Fibroblast of skin of abdomen (primary cell): ENCODE data around the gene PRKN.
A peak's percentile ranks its signal among the peaks of the same experiment; 100 is the strongest.
"Not testable (repeated sequence)": the region's sequence is repeated elsewhere in the genome, so short reads cannot be mapped to it uniquely, and the experiment has no call there.

Experiments
- DNase-seq: peaks from one replicate; pipeline ENCODE4 v3.0.0-alpha.2; 2013

The PRKN gene

DNA sequence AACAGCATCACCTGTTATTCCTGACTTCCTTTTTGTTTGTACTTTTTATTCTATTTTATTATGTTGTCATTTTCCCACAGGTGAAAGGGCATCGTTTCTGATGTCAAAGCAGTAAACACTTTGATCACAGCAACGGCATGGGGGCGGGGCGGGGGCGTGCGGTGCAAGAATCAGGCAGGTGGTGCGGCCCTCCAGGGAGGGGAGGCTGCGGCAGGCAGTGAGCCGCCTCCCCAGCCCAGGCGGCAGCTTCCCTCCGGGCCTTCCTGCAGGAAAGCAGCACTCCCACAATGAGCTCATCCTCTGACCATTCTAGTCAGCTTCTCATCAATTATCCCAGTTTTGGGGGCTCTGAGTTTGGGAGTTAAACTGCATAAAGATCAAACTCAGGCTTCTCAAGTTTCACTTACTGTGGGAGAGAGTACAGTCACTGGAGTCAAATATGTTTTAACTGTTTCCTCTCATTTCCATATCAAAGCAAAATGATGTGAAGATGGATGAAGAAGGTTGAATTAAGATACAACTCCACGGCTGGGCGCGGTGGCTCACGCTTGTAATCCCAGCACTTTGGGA lies 845.3 kb downstream of the PRKN start:
- DNase-seq: peak; percentile 12

DNA sequence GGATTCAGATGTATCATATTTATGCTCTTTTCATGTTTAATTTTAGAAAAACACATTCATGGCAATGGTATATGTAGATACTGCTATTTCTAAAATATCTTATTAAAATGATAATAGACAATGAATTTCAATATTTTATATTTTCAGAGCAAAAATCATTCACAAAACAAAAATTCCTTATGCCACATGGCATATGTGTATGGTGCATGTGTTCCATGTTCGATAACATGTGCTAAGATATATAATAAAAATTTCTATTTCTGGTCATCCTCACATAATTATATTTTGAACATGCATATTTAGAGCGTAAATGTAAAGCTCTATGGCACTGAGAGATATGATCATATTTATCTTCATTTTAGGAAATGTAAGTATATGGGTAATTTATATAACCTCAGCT lies 847.5 kb downstream of the PRKN start:
- no peak for DNase-seq

DNA sequence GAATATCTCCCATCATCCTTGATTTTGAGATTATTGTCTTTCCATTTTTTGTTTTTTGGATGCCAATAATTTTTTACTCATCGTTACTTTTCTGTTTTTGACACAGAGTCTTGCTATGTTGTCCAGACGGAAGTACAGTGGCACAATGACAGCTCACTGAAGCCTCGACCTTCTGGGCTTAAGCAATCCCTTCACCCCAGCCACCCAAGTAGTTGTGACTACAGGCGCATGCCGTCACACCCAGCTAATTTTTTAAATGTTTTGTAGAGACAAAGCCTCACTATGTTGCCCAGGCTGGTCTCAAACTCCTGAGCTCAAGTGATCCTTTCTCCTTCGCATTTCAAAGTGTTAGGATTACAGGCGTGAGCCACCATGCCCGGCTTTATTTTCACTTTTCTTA lies 851.3 kb downstream of the PRKN start:
- no peak for DNase-seq

DNA sequence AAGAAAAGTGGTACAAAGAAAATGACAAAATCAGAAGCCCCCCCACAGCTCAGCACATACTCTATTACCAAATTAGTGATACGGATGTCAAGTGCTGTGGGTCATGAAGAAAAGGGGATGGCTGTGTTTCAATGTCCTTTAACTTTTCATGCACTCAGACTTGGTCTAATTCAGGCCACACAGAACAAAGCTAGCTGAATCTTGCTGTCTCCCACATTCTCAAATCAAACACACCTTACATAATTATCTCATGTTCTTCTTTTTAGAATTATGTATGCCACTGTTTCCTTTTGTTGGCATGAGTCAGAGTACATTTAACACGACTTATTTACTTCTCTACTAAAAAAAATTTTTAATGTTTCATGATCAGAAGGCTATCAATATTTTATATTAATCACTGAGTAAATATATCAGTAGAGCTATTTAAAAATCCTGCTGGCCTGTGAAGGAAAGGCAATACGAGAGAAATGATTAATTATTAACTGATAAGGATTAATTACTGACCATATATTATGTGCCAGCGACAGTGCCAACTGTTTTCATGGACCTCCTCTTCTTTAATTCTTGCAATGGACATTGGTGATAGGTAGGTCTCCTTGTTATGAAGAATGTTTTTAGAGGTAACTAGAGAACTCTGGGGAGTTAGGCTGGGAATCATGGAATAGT lies 857.2 kb downstream of the PRKN start:
- DNase-seq: no peak

DNA sequence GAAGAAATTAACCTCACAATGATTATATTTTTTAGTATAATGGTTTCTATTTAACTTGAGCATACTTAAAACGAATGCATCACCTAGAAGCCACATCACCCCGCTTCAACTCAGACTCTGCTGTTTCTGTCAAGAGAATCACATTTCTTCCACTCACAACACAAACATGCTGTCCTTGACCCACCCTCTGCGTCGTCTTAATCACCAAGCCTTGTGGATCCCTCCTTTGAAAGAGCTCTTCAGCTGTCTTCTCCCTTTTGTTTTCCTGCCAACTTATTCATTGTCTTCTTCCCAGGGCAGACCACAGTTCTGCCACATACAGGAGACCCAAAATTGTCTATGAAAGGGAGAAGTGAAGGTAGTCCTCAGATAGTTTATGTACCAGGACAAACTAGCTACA lies 858.1 kb downstream of the PRKN start:
- no peak for DNase-seq

DNA sequence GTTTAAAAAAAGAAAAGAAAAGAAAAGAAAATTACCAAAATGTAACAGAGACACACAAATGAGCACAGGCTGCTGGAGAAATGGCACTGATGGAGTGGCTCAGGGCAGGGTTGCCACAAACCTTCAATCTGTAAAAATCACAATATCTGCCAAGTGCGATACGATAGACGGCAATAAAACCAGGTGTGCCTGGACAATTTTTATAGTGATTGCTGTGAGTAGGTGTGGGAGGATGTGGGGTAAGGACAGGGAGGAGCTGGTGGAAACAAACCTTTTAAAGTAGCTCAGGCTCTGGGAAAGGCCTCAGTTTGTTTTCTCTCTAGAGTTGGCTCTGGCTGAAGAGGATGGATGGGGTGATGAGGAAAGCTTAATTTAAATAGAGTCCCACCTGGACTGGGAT lies 861.0 kb downstream of the PRKN start:
- no peak for DNase-seq

DNA sequence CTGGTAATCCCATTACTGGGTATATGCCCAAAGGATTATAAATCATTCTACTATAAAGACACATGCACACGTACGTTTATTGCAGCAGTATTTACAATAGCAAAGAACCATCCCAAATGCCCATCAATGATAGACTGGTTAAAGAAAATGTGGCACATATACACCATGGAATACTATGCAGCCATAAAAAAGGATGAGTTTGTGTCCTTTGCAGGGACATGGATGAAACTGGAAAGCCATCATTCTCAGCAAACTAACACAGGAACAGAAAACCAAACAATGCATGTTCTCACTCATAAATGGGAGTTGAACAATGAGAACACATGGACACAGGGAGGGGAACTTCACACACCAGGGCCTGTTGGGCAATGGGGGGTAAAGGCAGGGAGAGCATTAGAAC lies 866.5 kb downstream of the PRKN start:
- DNase-seq: not testable (repeated sequence)

DNA sequence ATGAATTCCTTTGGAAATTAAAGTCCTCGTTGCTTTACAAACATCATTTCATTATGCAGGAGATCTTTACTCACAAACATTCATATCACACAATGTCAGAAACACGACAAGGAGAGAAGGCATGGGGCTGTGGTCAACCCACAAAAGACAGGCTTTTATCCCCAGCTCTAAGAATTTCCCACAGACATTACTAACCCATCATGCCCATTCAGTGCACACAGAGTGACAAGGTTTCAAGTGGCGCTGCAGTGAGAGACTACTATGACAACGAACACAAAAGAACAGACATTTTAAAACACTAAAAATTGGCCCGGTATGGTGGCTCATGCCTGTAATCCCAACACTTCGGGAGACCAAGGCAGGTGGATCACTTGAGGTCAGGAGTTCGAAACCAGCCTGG lies 873.9 kb downstream of the PRKN start:
- no peak for DNase-seq

DNA sequence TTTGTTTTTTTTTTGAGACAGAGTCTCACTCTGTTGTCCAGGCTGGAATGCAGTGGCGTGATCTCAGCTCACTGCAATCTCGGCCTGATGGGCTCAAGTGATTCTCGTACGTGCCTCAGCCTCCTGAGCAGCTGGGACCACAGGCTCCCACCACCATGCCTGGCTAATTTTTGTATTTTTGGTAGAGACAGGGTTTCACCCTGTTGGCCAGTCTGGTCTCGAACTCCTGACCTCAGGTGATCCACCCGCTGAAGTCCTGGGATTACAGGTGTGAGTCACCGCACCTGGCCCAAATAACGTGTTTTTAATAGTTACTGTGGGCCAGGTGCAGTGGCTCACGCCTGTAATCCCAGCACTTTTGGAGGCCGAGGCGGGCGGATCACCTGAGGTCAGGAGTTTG lies 876.1 kb downstream of the PRKN start:
- not testable (repeated sequence) for DNase-seq

DNA sequence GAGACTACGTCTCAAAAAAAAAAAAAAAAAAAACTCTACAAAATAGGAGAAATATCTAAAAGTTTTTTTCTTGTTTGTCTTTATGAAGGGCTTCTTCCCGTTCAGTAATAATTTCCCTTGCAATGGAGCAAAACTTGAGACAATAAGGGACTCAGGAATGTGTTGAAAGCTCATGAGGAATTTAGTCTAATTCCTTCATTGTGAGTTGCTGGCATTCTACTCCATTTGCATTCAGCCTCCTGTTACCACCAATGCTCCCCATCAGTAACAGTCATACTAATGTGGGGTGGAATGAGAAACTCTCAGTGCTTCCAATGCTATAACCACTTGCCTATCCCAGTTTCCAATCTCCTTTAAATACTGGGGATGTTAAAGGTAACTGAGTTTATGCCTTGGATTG lies 877.0 kb downstream of the PRKN start:
- DNase-seq: peak; percentile 69

DNA sequence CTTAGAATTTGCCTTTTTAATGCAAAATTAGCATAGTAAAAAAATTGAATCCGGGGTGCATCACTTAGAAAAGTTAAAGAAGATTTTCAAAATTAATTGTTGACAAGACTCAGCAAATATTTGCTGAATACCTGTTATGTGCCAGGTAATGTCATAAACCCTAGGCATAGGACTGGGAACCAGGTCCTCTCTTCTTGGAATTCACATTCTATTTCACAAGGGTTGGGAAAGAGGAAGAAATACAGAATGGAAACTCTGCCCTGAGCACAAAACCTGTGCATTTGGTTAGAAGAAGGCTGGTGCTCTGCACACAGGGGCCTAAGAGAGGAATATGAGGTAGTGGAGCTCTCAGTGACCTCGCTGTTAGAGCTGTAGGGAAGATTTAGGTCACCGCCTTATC lies 879.9 kb downstream of the PRKN start:
- no peak for DNase-seq

DNA sequence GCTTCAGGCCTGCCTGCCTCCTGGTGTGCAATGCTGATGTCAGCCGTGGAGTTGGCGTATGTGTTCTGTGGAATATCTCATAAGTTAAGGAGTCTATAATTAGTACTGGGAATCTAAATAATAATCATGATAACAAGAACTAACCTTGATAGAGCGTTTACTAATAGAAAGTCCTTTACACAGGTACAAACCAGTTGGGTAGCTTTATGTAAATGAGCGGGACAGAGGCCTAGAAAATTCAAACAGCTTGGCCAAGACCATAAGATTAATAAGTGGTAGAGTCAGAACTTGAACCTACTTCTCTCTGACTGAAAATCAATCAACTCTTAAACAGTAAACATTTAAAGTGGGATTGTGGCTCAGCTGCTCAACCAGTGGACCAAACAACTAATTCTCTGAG lies 882.8 kb downstream of the PRKN start:
- no peak for DNase-seq

DNA sequence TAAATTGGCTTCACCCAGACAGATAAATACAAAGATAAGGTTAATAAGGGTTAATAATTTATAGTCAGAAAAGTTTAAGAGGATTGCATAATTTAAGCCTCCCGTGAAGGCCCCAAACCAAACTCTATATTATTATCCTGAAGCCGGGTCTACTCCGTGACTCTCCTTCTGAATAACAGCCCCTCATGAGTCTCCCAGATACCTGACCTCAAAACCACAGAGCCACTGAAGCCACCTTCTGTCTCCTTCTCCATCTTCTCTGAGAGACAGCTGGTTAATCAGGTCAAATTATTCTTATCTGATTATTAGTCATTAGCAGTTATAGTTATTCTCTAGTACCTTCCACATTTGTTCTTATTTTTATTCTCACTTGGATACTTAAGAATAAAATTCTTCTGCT lies 884.5 kb downstream of the PRKN start:
- no peak for DNase-seq

DNA sequence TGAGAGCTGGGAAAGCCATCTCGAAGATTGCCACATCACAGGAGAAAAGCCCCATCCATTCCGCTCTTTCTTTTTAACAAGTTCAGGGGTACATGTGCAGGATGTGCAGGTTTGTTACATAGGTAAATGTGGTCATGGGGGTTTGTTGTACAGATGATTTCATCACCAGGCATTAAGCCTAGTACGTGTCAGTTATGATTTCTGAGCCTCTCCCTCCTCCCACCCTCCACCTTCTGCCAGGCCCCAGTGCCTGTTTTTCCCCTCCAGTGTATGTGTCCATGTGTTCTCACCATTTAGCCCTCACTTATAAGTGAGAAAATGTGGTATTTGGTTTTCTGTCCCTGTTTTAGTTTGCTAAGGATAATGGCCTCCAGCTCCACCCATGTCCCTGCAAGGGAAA lies 887.2 kb downstream of the PRKN start:
- DNase-seq: no peak

DNA sequence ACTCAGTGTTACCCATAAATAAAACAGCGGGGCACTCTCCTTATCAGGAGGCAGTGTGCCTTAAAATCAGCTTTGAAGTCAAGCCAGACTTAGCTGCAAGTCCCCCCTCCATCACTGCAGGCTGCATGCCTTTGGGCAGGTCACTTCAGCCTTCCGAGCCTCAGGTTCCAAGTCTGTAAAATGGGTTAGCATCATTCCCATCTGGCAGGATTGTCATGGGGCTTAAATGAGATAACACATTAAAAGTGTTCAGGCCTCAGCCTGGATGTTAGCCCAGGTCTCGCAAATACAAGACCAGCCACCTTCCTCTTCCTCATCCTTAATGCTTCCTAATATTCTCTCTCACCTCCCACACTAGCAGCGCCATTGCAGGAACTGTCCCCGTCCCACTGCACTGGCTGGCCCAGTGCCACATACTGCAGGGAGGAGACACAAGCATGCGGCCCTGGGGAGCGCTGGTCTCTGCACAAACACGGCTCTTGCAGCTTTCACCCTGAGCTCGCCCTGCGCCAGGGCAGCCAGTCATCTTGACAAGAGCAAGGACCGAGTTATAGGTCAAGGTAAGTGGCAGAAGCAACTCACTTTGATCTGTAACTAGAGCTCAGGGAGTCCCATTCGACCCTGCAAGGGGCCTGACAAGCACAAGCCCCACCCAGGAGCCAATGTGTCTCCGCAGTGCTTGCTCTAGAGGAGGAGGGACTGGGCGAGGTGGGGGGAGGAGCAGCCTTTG lies 889.1 kb downstream of the PRKN start:
- no peak for DNase-seq

DNA sequence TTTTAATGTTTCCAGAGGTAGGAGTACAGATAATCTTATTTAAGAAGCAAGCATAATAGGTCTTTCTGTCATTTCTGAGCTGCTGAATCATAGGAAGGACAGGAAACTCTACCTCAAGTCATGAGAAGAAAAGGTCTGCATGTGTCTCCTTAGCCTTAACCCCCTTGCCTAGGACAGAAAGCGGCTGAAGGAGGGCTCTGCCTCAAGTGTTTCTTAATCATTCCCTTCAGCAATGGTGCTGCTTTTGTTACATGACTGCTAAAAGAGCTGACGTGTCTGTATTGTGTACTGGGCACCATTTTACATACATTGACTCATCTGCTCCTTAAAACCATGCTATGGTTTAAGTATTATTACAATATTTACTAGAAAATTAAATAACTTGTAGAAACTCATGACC lies 889.7 kb downstream of the PRKN start:
- DNase-seq: peak; percentile 16

DNA sequence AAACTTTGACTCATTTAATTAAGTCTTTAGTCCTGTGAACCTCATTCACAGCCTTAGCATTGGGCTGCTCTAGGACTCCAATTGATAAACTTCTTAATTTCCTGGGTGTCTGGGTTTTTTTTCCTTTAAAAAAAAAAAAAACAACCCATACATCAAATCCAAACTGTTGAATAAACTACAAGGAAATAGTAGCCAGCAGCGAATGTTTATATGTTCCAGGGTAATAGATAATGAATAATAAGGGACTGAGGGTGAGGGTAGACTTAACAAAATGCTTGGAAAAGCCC lies 890.2 kb downstream of the PRKN start:
- DNase-seq: no peak

DNA sequence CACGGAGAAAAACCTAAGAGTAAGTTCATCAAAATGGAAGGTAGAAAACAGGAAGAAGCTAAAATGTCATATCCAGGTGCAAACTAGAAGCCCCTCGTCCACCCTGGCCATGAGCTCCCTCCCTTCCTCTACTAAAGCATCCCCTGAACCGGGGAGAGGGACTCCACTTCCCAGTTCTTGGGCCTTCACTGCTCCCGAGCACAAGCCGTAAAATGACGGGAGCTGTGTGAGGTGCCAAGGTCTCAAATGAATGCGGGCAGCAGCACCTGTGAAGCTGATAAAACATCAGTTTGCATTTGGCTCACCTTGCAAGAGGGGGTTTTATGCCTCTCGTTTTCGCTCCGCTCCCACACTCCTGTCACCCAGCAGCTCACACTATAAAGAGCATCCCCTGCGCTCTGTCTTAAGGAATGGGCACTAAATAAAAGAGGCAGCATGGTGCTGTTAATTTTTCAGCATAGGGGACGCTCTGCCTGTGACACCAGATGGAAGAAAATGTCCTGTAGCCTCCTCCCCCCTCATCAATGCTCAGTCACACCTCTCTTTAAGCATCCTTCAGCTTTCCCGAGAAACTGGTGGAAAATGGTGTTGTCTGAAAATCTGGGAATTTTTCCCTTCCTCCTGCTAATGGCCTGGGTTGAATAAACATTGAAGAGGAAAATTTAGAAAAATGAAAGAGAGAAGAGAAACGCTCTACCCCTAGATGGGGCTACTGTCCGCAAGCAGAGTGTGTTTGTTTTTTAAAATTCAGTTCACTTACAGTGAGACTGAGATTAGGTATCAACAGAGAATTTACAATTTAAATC lies 890.7 kb downstream of the PRKN start:
- DNase-seq: peak; percentile 23

DNA sequence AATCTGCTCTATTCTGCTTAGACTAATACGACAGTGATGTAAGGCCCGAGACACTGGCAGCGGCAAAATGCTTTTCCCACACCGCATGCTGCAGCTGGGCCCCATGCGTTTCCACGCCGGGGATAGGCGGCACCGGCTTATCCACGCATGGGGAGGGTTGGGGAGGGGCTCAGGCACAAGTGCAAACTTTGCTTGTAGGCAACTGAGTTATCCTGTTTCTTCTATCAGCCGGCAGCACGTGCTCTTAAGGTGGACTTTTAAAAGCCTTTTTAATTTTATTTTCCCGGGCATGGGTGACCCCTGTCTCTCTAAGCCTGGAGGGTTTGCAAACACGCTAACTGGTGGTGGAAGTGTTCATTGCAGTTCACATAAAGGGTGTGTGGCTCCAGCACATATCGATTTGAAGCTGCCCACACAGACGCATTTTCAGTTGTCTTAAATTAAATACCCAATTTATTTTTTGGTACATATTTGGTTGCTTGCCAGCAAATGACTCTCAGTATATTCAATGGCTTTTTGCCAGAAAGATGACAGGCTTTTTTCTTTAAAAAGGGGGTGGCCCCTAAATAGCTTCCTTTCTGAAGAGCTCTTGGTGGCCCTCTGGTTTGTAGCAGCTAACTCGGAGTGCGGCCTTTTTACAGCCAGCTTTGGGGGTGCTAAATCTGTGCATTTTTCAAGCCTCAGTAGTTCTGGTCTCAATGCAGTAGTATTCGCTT lies 891.9 kb downstream of the PRKN start:
- DNase-seq: peak; percentile 31

DNA sequence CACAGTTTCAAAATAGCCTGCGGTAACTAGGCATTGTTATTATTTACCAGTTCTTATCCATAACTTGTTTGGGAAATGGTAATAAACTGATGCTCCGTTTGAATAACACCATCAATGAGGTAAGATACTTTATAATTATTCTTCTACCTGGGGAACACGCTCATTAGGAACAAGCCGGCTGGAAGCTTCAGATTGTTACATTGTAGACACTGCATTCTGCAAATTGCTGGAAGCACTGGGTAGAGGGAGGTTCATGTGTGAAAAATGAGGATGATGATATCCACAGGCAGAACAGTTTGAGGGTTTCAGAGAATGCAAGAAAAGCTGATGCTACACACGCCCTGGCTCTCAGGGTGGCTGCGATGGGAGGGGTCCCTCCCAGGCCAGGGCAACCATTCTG lies 893.1 kb downstream of the PRKN start:
- no peak for DNase-seq

DNA sequence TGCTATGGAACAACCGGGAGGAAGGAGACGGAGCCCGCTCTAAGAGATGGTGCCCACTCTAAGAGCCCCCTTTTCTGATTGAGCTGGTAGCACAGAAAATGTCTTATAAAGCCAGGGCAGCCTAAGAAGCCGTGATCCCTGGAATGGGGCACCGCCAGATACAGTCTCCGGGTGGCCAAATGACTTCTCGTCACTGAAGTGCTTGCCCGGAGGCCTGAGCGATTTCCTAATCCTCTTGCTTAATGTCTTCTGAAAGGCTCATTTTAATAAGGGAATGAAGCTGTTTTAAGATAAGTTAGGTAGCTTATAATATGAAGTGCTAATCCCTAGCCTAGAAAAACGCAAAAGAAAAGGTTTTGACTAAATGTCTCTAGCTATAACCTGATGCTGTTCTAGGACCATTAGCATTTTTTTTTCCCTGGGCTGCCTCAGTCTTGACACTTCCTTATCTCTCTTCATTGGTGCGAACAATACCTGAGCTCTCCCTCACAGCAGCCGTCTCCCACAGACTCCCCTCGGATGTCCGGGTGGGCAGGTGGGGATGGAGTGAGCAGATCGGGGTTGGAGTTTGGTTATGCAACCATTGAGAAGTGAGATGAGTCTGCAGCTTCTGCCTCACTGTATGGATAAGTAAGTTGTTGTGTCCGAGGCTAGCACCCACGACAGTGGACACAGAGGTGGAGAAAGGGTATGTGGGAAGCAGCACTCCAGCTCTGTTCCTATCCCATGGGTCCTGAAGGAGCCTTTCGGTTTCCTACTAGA lies 894.3 kb downstream of the PRKN start:
- no peak for DNase-seq

DNA sequence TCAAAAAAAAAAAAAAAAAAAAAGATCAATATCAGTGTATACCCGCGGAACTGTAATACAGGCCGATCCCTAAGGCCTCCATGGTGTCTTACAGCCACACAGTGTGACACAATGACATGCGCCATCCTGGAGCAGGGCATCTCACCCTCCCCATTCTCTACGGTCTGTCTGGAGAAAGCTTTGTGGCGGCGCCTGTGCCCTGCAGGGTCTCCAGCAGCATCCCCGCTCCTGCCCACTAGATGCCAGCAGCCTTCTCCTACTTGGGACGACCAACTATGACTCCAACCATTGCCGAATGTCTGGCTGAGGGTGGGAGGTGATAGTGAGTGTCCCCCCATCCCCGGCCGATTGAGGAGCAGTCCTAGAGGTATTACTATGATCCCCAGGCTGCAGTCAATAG lies 894.9 kb downstream of the PRKN start:
- no peak for DNase-seq
